ENCODE data around the gene DFFA. TPM values are rescaled to one million over a fixed set of nuclear protein-coding genes. Genes with fewer than 3 reads are reported as not detected.
"Not testable (repeated sequence)": the region's sequence is repeated elsewhere in the genome, so short reads cannot be mapped to it uniquely, and the experiment has no call there.

DFFA gene
- total RNA-seq, 4 donors from 2014 or later = 7.5 to 31.6 (median 17.1) TPM

DNA sequence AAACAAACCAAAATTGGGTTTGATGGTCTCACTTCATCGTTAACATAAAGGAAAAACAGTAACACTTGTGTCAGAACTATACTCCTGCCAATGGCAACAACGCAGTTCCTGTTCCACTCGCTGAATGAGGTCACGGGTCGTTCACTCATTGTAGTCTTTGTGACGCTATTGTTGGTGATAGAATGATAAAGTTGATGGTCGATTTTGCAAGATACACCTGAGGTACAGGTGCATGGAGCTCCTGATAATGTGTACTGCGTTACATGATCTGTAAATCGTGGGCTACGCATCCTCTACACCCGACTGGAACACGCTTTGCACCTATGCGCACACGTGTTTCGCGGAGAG, 42.5 kb downstream of the DFFA start:
- no peaks in the 10 kb centered on the region for H3K9me3 ChIP-seq
- TF ChIP-seq POLR2A (IDR thresholded peaks at IDR 0.05) = no peak
- TF ChIP-seq POLR2AphosphoS5 (IDR thresholded peaks at IDR 0.05) = no peak
- no peak for TF ChIP-seq EP300 (IDR thresholded peaks at IDR 0.05; ENCODE audit: low read depth)
- TF ChIP-seq, protein P1, sequence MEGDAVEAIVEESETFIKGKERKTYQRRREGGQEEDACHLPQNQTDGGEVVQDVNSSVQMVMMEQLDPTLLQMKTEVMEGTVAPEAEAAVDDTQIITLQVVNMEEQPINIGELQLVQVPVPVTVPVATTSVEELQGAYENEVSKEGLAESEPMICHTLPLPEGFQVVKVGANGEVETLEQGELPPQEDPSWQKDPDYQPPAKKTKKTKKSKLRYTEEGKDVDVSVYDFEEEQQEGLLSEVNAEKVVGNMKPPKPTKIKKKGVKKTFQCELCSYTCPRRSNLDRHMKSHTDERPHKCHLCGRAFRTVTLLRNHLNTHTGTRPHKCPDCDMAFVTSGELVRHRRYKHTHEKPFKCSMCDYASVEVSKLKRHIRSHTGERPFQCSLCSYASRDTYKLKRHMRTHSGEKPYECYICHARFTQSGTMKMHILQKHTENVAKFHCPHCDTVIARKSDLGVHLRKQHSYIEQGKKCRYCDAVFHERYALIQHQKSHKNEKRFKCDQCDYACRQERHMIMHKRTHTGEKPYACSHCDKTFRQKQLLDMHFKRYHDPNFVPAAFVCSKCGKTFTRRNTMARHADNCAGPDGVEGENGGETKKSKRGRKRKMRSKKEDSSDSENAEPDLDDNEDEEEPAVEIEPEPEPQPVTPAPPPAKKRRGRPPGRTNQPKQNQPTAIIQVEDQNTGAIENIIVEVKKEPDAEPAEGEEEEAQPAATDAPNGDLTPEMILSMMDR (IDR thresholded peaks at IDR 0.05) = no peak
- intact Hi-C loops (cut with DNase I; ENCODE audit: low total_unique reads) (loop anchor here (2.0 to 5.0 kb wide), 2 partner anchors 53 to 65 kb away; no protein-coding TSS in a partner anchor), in situ Hi-C loops (cut with MboI; ENCODE audit: low pct_ligation_motif_present in 1 of 4, low pct_unique_long_range_greater_than_20kb in 1 of 4, low sequenced_read_pairs in 3 of 4) (loop anchor here in 1 of 4 donors (10.0 kb wide), 2 partner anchors 55 to 65 kb away; no protein-coding TSS in a partner anchor)
- H3K4me3 ChIP-seq = peak overlapping the region; percentile 8 to 85 (median 68)
- peak; percentile 24 for DNase-seq
- H3K27me3 ChIP-seq = no peaks in the 10 kb centered on the region
- H3K36me3 ChIP-seq = no peaks in the 10 kb centered on the region
- 12 to 27% methylated on average over 3 to 16 of the region's 16 CpGs for WGBS, 2 donors (ENCODE audit: low coverage in 1 of 2)
- H3K27ac ChIP-seq = peak overlapping the region; percentile 78 to 85 (median 82)
- peaks cover 0 to 19% (median 14%) of the 10 kb centered on the region in 4 donors for H3K4me1 ChIP-seq

GRCh38 chr1:10428984-10429383, 43.3 kb downstream of the DFFA start:
- WGBS, 2 donors (ENCODE audit: low coverage in 1 of 2) = 80 to 92% methylated on average over 1 to 5 of the region's 5 CpGs
- intact Hi-C loops (cut with DNase I; ENCODE audit: low total_unique reads) = loop anchor here (5.0 kb wide), 1 partner anchor 52 kb away; no protein-coding TSS in a partner anchor
- in situ Hi-C loops (cut with MboI; ENCODE audit: low pct_ligation_motif_present in 1 of 4, low pct_unique_long_range_greater_than_20kb in 1 of 4, low sequenced_read_pairs in 3 of 4) = loop anchor here in 1 of 4 donors (10.0 kb wide), 1 partner anchor 54 kb away; no protein-coding TSS in a partner anchor

GRCh38 chr1:10426535-10426848, 45.8 kb downstream of the DFFA start:
- in situ Hi-C loops (cut with MboI; ENCODE audit: low pct_ligation_motif_present in 1 of 4, low pct_unique_long_range_greater_than_20kb in 1 of 4, low sequenced_read_pairs in 3 of 4) = loop anchor here in 1 of 4 donors (10.0 kb wide), 1 partner anchor 52 kb away; no protein-coding TSS in a partner anchor
- peaks cover 0 to 13% (median 10%) of the 10 kb centered on the region in 4 donors for H3K4me1 ChIP-seq
- not testable (repeated sequence) for H3K9me3 ChIP-seq, DNase-seq, H3K4me3 ChIP-seq, H3K27ac ChIP-seq, H3K36me3 ChIP-seq, H3K27me3 ChIP-seq
- intact Hi-C loops (cut with DNase I; ENCODE audit: low total_unique reads) = loop anchor here (5.0 kb wide), 1 partner anchor 49 kb away; no protein-coding TSS in a partner anchor
- whole genome bisulfite sequencing, 2 donors (ENCODE audit: low coverage in 1 of 2) = 92% methylated on average over 4 of the region's 21 CpGs; no CpG with 5 or more reads in 1 of the 2 donors

More at GRCh38 chr1:10428984-10429383, 43.3 kb downstream of the DFFA start:
- H3K27me3 ChIP-seq = no peaks in the 10 kb centered on the region
- H3K36me3 ChIP-seq = no peaks in the 10 kb centered on the region
- no peaks in the 10 kb centered on the region for H3K9me3 ChIP-seq
- H3K4me1 ChIP-seq = peaks cover 0 to 19% (median 14%) of the 10 kb centered on the region in 4 donors
- no peak overlapping the region for H3K4me3 ChIP-seq
- TF ChIP-seq, protein P1 (IDR thresholded peaks at IDR 0.05) = no peak
- TF ChIP-seq EP300 (IDR thresholded peaks at IDR 0.05; ENCODE audit: low read depth) = no peak
- no peak for TF ChIP-seq POLR2A (IDR thresholded peaks at IDR 0.05)
- no peak for TF ChIP-seq POLR2AphosphoS5 (IDR thresholded peaks at IDR 0.05)
- no peak for DNase-seq
- H3K27ac ChIP-seq = no peak overlapping the region

GRCh38 chr1:10425826-10426534, 46.3 kb downstream of the DFFA start:
- intact Hi-C loops (cut with DNase I; ENCODE audit: low total_unique reads) = loop anchor here (5.0 kb wide), 1 partner anchor 49 kb away; no protein-coding TSS in a partner anchor
- not testable (repeated sequence) for H3K27ac ChIP-seq, H3K36me3 ChIP-seq, DNase-seq, H3K4me1 ChIP-seq, H3K9me3 ChIP-seq, H3K4me3 ChIP-seq, H3K27me3 ChIP-seq
- TF ChIP-seq POLR2A (IDR thresholded peaks at IDR 0.05) = peak; percentile 15
- TF ChIP-seq POLR2AphosphoS5 (IDR thresholded peaks at IDR 0.05) = peak in 1 of 3 donors; percentile 12
- in situ Hi-C loops (cut with MboI; ENCODE audit: low pct_ligation_motif_present in 1 of 4, low pct_unique_long_range_greater_than_20kb in 1 of 4, low sequenced_read_pairs in 3 of 4) = loop anchor here in 1 of 4 donors (10.0 kb wide), 1 partner anchor 51 kb away; no protein-coding TSS in a partner anchor
- 70% methylated on average over 14 of the region's 21 CpGs; no CpG with 5 or more reads in 1 of the 2 donors for WGBS, 2 donors (ENCODE audit: low coverage in 1 of 2)

DNA sequence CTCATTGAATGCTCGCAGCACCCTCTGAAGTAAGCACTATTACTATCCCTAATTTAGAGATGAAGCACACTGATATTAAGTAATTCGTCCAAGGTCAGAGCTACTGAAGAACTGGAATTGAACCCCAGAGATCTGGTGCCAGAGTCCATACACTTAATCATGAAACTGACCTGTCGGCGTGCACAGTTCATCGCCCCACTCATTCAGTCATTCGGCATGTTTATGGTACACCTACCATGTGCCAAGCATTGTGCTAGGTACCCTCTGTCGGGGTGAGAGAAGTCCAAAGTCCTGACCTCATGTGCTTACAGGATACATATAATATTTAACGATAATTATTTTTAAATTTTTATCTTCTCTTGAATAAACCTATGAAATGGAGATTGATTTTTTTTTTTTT, 47.7 kb downstream of the DFFA start:
- intact Hi-C loops (cut with DNase I; ENCODE audit: low total_unique reads) = loop anchor here (5.0 kb wide), 1 partner anchor 47 kb away; no protein-coding TSS in a partner anchor
- Histone ChIP-seq H3K4me1 (peaks cover 0 to 3% (median under 1%) of the 10 kb centered on the region in 4 donors), H3K27me3 (no peaks in the 10 kb centered on the region), H3K9me3 (no peaks in the 10 kb centered on the region), H3K4me3 (no peak overlapping the region), H3K27ac (no peak overlapping the region), H3K36me3 (peaks cover 0 to 5% (median 2%) of the 10 kb centered on the region in 4 donors)
- in situ Hi-C loops (cut with MboI; ENCODE audit: low pct_ligation_motif_present in 1 of 4, low pct_unique_long_range_greater_than_20kb in 1 of 4, low sequenced_read_pairs in 3 of 4) = loop anchor here in 1 of 4 donors (10.0 kb wide), 1 partner anchor 50 kb away; no protein-coding TSS in a partner anchor
- no peak for TF ChIP-seq POLR2AphosphoS5 (IDR thresholded peaks at IDR 0.05)
- no peak for TF ChIP-seq POLR2A (IDR thresholded peaks at IDR 0.05)
- no peak for TF ChIP-seq EP300 (IDR thresholded peaks at IDR 0.05; ENCODE audit: low read depth)
- TF ChIP-seq, protein P1 (IDR thresholded peaks at IDR 0.05) = no peak
- 58 to 88% methylated on average over 2 to 8 of the region's 8 CpGs for WGBS, 2 donors (ENCODE audit: low coverage in 1 of 2)
- no peak for DNase-seq
